SK-N-SH (cell line): Measurements from ENCODE around the gene CLK2. TPM values are rescaled to one million over a fixed set of nuclear protein-coding genes. Genes with fewer than 3 reads are reported as not detected.

Experiments used
- CTCF ChIA-PET: fragments of 300-600, 350-600 bp; formaldehyde crosslinking; extraction: SDS; loops from one replicate; lab custom pipeline; 2021; lab: Yijun Ruan, JAX
- POLR2A ChIA-PET: fragments of 350-600 bp; sonication (Branson Sonifier 250); formaldehyde crosslinking; extraction: SDS; loops from one replicate; lab custom pipeline; 2020; ENCODE audit warnings: antibody characterized with exemption, inconsistent platforms; lab: Yijun Ruan, JAX
- DNase-seq: peaks from one replicate; pipeline ENCODE4 v3.0.0; 2012
- H2AFZ ChIP-seq: fragments of 200-600 bp; sonication (generic); 2 replicates; pipeline ENCODE4 v1.8.1; 2016; ENCODE audit warnings: antibody characterized with exemption, mild to moderate bottlenecking, low read depth
- H3F3A ChIP-seq: fragments of 200-600 bp; sonication (generic); replicated peaks from 2 replicates; pipeline ENCODE3; 2016; ENCODE audit warnings: antibody characterized with exemption, mild to moderate bottlenecking; ENCODE audit not compliant: insufficient read depth
- H3K27ac ChIP-seq, 2 experiments: fragments of 200-500 bp in 1 of 2; fragments of 200-600 bp in 1 of 2; sonication (Bioruptor generic) in 1 of 2; sonication (generic), shearing (Covaris generic) in 1 of 2; 2 replicates each; pipeline versions ENCODE4 v1.5.1 to v1.6.1; 2014 to 2016; ENCODE audit warnings: low read depth in 2 of 2, inconsistent platforms in 1 of 2, low read length in 1 of 2, mild to moderate bottlenecking in 1 of 2, mixed read lengths in 1 of 2
- H3K27me3 ChIP-seq: fragments of 200-600 bp; sonication (generic), shearing (Covaris generic); 2 replicates; pipeline ENCODE4 v1.6.1; 2016; ENCODE audit warnings: mixed run types; ENCODE audit not compliant: insufficient read depth
- H3K36me3 ChIP-seq, 2 experiments: fragments of 200-500 bp in 1 of 2; fragments of 200-600 bp in 1 of 2; sonication (Bioruptor generic) in 1 of 2; sonication (generic) in 1 of 2; replicated peaks in 1 of 2; 2 replicates each; pipeline versions ENCODE3 to v1.5.1; 2014 to 2016; ENCODE audit warnings: low read length in 1 of 2, mild to moderate bottlenecking in 1 of 2; ENCODE audit not compliant: insufficient read depth in 2 of 2, control insufficient read depth in 1 of 2
- H3K4me1 ChIP-seq, 2 experiments: fragments of 200-500 bp in 1 of 2; fragments of 200-600 bp in 1 of 2; sonication (Bioruptor generic) in 1 of 2; sonication (generic), shearing (Covaris generic) in 1 of 2; 2 replicates each; pipeline versions ENCODE4 v1.5.1 to v1.6.1; 2014 to 2016; ENCODE audit warnings: low read depth in 1 of 2, low read length in 1 of 2, mixed run types in 1 of 2; ENCODE audit not compliant: insufficient read depth in 2 of 2, control insufficient read depth in 1 of 2
- H3K4me2 ChIP-seq: fragments of 200-600 bp; sonication (generic), shearing (Covaris generic); 2 replicates; pipeline ENCODE4 v1.6.1; 2017; ENCODE audit warnings: mixed run types
- H3K4me3 ChIP-seq, 2 experiments: fragments of 200-500 bp in 1 of 2; fragments of 200-600 bp in 1 of 2; sonication (Bioruptor generic) in 1 of 2; sonication (generic), shearing (Covaris generic) in 1 of 2; 2 replicates each; pipeline versions ENCODE4 v1.5.1 to v1.8.1; 2014 to 2016; ENCODE audit warnings: low read depth in 2 of 2, inconsistent platforms in 1 of 2, low read length in 1 of 2, mild to moderate bottlenecking in 1 of 2, mixed read lengths in 1 of 2, moderate library complexity in 1 of 2
- H3K79me2 ChIP-seq: fragments of 200-600 bp; sonication (generic); 2 replicates; pipeline ENCODE4 v1.8.1; 2017; ENCODE audit warnings: mild to moderate bottlenecking; ENCODE audit not compliant: insufficient read depth
- H3K9ac ChIP-seq: fragments of 200-600 bp; sonication (generic); 2 replicates; pipeline ENCODE4 v1.6.1; 2017; ENCODE audit warnings: mixed run types
- H3K9me2 ChIP-seq: fragments of 200-600 bp; sonication (generic); 2 replicates; pipeline ENCODE4 v1.6.1; 2017; ENCODE audit warnings: mixed run types
- H3K9me3 ChIP-seq: fragments of 200-600 bp; sonication (generic); 2 replicates; pipeline ENCODE4 v1.6.1; 2017; ENCODE audit warnings: mixed run types, mild to moderate bottlenecking, moderate library complexity
- H4K20me1 ChIP-seq: fragments of 200-600 bp; sonication (generic); 2 replicates; pipeline ENCODE4 v1.6.1; 2017; ENCODE audit warnings: mild to moderate bottlenecking, mixed run types; ENCODE audit not compliant: insufficient read depth
- CHD2 ChIP-seq: fragments of 150-350 bp; IDR thresholded peaks from 2 replicates; pipeline ENCODE4 v1.6.1; 2018; ENCODE audit warnings: low read length; ENCODE audit not compliant: partially characterized antibody
- ELF1 ChIP-seq: IDR thresholded peaks from 2 replicates; pipeline ENCODE4 v1.4.0; 2012
- EP300 ChIP-seq, 2 experiments: IDR thresholded peaks; 2 replicates each; pipeline versions ENCODE4 v1.4.0 to v1.6.1; 2012; ENCODE audit warnings: borderline replicate concordance in 1 of 2, low read depth in 1 of 2, low read length in 1 of 2
- FOSL2 ChIP-seq: IDR thresholded peaks from 2 replicates; pipeline ENCODE4 v1.4.0; 2012; ENCODE audit warnings: low read depth, mild to moderate bottlenecking, moderate library complexity, borderline replicate concordance
- FOXJ3 ChIP-seq: sonication (generic); formaldehyde crosslinking; IDR thresholded peaks from 2 replicates; pipeline ENCODE4 v1.5.1; 2020; ENCODE audit warnings: mild to moderate bottlenecking, missing genetic modification reagents
- GATA2 ChIP-seq: sonication (generic); formaldehyde crosslinking; IDR thresholded peaks from 2 replicates; pipeline ENCODE4 v1.5.0; 2020; ENCODE audit warnings: mild to moderate bottlenecking, missing genetic modification reagents
- JUND ChIP-seq: IDR thresholded peaks from 2 replicates; pipeline ENCODE4 v1.4.0; 2012
- MEF2A ChIP-seq: IDR thresholded peaks from 2 replicates; pipeline ENCODE4 v1.4.0; 2012; ENCODE audit warnings: low read depth, borderline replicate concordance
- MXI1 ChIP-seq: IDR thresholded peaks from 2 replicates; pipeline ENCODE4 v1.6.1; 2012; ENCODE audit warnings: mild to moderate bottlenecking, low read depth, low read length, improper control_type of control experiment
- NRF1 ChIP-seq: IDR thresholded peaks from 2 replicates; pipeline ENCODE4 v1.6.1; 2012; ENCODE audit warnings: low read depth, mild to moderate bottlenecking, low read length
- POLR2AphosphoS5 ChIP-seq: IDR thresholded peaks from 2 replicates; pipeline ENCODE4 v1.6.1; 2012; ENCODE audit warnings: low read depth, low read length
- RAD21 ChIP-seq: IDR thresholded peaks from 2 replicates; pipeline ENCODE4 v1.6.1; 2012; ENCODE audit warnings: mild to moderate bottlenecking, low read length
- RFX5 ChIP-seq: IDR thresholded peaks from 2 replicates; pipeline ENCODE4 v1.6.1; 2012; ENCODE audit warnings: mild to moderate bottlenecking, improper control_type of control experiment, low read length
- RXRA ChIP-seq: IDR thresholded peaks from 2 replicates; pipeline ENCODE4 v1.4.0; 2012; ENCODE audit warnings: low read depth, mild to moderate bottlenecking, borderline replicate concordance
- SIN3A ChIP-seq: IDR thresholded peaks from 2 replicates; pipeline ENCODE4 v1.6.1; 2012; ENCODE audit warnings: low read depth, mild to moderate bottlenecking, low read length, moderate library complexity, borderline replicate concordance
- SMC3 ChIP-seq: IDR thresholded peaks from 2 replicates; pipeline ENCODE4 v1.6.1; 2012; ENCODE audit warnings: low read depth, low read length, improper control_type of control experiment
- YY1 ChIP-seq: IDR thresholded peaks from 2 replicates; pipeline ENCODE4 v1.4.0; 2012; ENCODE audit warnings: low read depth, mild to moderate bottlenecking
- WGBS: methylation state at CpG from one replicate; pipeline ENCODE4 v1.1.6; 2017; ENCODE audit warnings: low lambda C conversion rate; 5-methylcytosine and 5-hydroxymethylcytosine counted together
- polyA plus RNA-seq, 3 experiments: library from polyadenylated mRNA; depleted of rRNA; stranded (reverse); fragments of >200 nt; gene quantifications; 2 replicates each; pipeline ENCODE4 v1.2.3, GENCODE V29; 2012
- TF ChIP-seq, protein P1 (sequence below): fragments of 150-350 bp; IDR thresholded peaks from 2 replicates; pipeline ENCODE4 v1.6.1; 2016; ENCODE audit warnings: mild to moderate bottlenecking, low read depth, low read length
- TF ChIP-seq, protein P2 (sequence below): IDR thresholded peaks from 2 replicates; pipeline ENCODE4 v1.4.0; 2012; ENCODE audit warnings: low read depth, borderline replicate concordance
- TF ChIP-seq, protein P3 (sequence below): fragments of 150-350 bp; IDR thresholded peaks from 2 replicates; pipeline ENCODE4 v1.6.1; 2017; ENCODE audit warnings: antibody characterized with exemption, low read length, low read depth, borderline replicate concordance
- TF ChIP-seq, protein P4 (sequence below): IDR thresholded peaks from 2 replicates; pipeline ENCODE4 v1.4.0; 2012; ENCODE audit warnings: low read depth
- TF ChIP-seq, protein P5 (sequence below): IDR thresholded peaks from 2 replicates; pipeline ENCODE4 v1.6.1; 2012; ENCODE audit warnings: mild to moderate bottlenecking, low read depth, low read length, moderate library complexity
- TF ChIP-seq, protein P6 (sequence below): IDR thresholded peaks from 2 replicates; pipeline ENCODE4; 2012

Gene CLK2
- polyA plus RNA-seq, 1 of the 3 experiments (the other 2 are of a cell fraction), result 76.7 TPM

DNA sequence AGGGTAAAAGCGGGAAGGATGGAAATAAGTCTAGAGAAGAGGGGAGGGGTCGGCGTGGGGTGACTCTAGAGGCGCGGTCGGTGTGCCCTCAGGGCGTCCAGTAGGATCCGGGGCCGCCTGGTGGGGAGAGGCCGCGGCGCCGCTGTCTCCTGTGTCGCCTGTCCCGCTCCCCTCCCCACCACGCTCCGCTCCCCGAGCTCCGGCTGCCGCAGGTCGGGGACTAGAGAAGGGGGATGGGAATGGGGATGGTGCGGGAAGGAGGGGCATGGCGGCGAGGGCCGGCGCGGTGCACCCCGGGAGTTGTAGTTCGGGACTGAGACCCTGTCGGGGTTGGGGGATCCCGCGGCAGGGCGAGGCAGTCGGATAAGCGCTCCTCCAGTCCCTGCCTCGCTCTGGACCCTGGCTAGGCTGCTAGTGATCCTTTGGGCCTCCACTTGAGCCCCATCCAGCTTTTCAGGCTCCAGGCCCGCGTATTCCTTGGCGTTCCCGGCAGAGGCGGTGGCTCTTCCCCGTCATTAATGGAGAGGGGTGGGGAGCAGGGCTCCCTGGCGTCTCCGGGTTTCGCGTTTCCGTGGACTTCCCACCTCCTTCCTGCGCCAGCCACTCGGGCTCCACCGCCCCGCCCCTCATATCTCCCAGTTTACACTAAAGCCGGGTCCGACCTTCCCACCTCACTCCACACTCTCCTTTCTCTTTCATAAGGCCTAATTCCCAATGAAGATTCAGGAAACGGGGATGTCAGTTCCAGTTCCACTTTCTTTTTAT is 17.9 kb downstream of the CLK2 start, which contains the start of gene ENTREP3:
TSS of gene ENTREP3 (minus strand) at position 241 of the 765 bp plus-strand sequence. CDS start 606 bp downstream, outside the sequence.
- no peaks in the 10 kb centered on the region for H3K9me2 ChIP-seq
- H3K4me3 ChIP-seq, result peak within 1 kb of the TSS; percentile 79 to 82
- no peaks in the 10 kb centered on the region for H3K9me3 ChIP-seq
- peak; percentile 97 for DNase-seq
- peaks cover 43% of the 10 kb centered on the region for H3F3A ChIP-seq
- H3K9ac ChIP-seq, result peak within 1 kb of the TSS; percentile 77
- no peaks in the 10 kb centered on the region for H4K20me1 ChIP-seq
- H3K36me3 ChIP-seq, result peaks cover 15 to 28% of the 10 kb centered on the region in 2 experiments
- no peaks in the 10 kb centered on the region for H3K27me3 ChIP-seq
- H3K27ac ChIP-seq, result peak within 1 kb of the TSS; percentile 76 to 93
- ChIA-PET POLR2A (interaction anchor here (0.6 to 2.4 kb wide), 5 partner anchors 10 to 48 kb away, joined by 3 to 7 read pairs (median 4); partner anchors contain the start of genes CLK2 and THBS3), CTCF (interaction anchor here (0.5 to 13.3 kb wide), 10 partner anchors 11 to 361 kb away, joined by 3 to 184 read pairs (median 4); partner anchors contain the start of genes CLK2, KRTCAP2, RUSC1 and TRIM46)
- peak within 1 kb of the TSS; percentile 100 for H3K4me2 ChIP-seq
- peaks cover 0 to 21% of the 10 kb centered on the region in 2 experiments; a peak in 1 of 4 replicates for H3K4me1 ChIP-seq
- peaks cover 29% of the 10 kb centered on the region for H3K79me2 ChIP-seq
- H2AFZ ChIP-seq, result peak within 1 kb of the TSS; percentile 77
- 5% methylated on average over 40 of the region's 54 CpGs for WGBS
- TF ChIP-seq YY1, result peak; percentile 87
- TF ChIP-seq, protein P1, sequence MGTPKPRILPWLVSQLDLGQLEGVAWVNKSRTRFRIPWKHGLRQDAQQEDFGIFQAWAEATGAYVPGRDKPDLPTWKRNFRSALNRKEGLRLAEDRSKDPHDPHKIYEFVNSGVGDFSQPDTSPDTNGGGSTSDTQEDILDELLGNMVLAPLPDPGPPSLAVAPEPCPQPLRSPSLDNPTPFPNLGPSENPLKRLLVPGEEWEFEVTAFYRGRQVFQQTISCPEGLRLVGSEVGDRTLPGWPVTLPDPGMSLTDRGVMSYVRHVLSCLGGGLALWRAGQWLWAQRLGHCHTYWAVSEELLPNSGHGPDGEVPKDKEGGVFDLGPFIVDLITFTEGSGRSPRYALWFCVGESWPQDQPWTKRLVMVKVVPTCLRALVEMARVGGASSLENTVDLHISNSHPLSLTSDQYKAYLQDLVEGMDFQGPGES, result no peak
- TF ChIP-seq, protein P2, sequence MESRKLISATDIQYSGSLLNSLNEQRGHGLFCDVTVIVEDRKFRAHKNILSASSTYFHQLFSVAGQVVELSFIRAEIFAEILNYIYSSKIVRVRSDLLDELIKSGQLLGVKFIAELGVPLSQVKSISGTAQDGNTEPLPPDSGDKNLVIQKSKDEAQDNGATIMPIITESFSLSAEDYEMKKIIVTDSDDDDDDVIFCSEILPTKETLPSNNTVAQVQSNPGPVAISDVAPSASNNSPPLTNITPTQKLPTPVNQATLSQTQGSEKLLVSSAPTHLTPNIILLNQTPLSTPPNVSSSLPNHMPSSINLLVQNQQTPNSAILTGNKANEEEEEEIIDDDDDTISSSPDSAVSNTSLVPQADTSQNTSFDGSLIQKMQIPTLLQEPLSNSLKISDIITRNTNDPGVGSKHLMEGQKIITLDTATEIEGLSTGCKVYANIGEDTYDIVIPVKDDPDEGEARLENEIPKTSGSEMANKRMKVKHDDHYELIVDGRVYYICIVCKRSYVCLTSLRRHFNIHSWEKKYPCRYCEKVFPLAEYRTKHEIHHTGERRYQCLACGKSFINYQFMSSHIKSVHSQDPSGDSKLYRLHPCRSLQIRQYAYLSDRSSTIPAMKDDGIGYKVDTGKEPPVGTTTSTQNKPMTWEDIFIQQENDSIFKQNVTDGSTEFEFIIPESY, result no peak
- no peak for TF ChIP-seq ELF1
- no peak; the same call in 1 of the 2 replicates for TF ChIP-seq MXI1
- TF ChIP-seq GATA2 (CRISPR knock-in tag), result no peak
- no peak for TF ChIP-seq FOSL2
- peak; percentile 81 for TF ChIP-seq SIN3A
- peak; percentile 93 for TF ChIP-seq CHD2
- TF ChIP-seq RXRA, result no peak
- TF ChIP-seq, protein P3, sequence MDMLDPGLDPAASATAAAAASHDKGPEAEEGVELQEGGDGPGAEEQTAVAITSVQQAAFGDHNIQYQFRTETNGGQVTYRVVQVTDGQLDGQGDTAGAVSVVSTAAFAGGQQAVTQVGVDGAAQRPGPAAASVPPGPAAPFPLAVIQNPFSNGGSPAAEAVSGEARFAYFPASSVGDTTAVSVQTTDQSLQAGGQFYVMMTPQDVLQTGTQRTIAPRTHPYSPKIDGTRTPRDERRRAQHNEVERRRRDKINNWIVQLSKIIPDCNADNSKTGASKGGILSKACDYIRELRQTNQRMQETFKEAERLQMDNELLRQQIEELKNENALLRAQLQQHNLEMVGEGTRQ, result no peak
- TF ChIP-seq, protein P4, sequence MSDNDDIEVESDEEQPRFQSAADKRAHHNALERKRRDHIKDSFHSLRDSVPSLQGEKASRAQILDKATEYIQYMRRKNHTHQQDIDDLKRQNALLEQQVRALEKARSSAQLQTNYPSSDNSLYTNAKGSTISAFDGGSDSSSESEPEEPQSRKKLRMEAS, result 0 out of 2 replicates have a peak, but pooled peaks have one; percentile 26
- TF ChIP-seq, protein P5, sequence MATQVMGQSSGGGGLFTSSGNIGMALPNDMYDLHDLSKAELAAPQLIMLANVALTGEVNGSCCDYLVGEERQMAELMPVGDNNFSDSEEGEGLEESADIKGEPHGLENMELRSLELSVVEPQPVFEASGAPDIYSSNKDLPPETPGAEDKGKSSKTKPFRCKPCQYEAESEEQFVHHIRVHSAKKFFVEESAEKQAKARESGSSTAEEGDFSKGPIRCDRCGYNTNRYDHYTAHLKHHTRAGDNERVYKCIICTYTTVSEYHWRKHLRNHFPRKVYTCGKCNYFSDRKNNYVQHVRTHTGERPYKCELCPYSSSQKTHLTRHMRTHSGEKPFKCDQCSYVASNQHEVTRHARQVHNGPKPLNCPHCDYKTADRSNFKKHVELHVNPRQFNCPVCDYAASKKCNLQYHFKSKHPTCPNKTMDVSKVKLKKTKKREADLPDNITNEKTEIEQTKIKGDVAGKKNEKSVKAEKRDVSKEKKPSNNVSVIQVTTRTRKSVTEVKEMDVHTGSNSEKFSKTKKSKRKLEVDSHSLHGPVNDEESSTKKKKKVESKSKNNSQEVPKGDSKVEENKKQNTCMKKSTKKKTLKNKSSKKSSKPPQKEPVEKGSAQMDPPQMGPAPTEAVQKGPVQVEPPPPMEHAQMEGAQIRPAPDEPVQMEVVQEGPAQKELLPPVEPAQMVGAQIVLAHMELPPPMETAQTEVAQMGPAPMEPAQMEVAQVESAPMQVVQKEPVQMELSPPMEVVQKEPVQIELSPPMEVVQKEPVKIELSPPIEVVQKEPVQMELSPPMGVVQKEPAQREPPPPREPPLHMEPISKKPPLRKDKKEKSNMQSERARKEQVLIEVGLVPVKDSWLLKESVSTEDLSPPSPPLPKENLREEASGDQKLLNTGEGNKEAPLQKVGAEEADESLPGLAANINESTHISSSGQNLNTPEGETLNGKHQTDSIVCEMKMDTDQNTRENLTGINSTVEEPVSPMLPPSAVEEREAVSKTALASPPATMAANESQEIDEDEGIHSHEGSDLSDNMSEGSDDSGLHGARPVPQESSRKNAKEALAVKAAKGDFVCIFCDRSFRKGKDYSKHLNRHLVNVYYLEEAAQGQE, result peak; percentile 32; the same call in 1 of the 2 replicates
- peak; percentile 34 for TF ChIP-seq NRF1
- no peak for TF ChIP-seq FOXJ3 (CRISPR knock-in tag)
- TF ChIP-seq RFX5, result 0 out of 2 replicates have a peak, but pooled peaks have one; percentile 5
- TF ChIP-seq MEF2A, result no peak
- TF ChIP-seq EP300 (IDR thresholded peaks at IDR 0.05; ENCODE audit: borderline replicate concordance in 1 of 2, low read depth in 1 of 2, low read length in 1 of 2), result no peak
- TF ChIP-seq JUND, result no peak
- peak; percentile 92 for TF ChIP-seq POLR2AphosphoS5
- TF ChIP-seq SMC3, result no peak; the same call in 1 of the 2 replicates
- TF ChIP-seq, protein P6, sequence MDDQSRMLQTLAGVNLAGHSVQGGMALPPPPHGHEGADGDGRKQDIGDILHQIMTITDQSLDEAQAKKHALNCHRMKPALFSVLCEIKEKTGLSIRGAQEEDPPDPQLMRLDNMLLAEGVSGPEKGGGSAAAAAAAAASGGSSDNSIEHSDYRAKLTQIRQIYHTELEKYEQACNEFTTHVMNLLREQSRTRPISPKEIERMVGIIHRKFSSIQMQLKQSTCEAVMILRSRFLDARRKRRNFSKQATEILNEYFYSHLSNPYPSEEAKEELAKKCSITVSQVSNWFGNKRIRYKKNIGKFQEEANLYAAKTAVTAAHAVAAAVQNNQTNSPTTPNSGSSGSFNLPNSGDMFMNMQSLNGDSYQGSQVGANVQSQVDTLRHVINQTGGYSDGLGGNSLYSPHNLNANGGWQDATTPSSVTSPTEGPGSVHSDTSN, result 0 out of 2 replicates have a peak, but pooled peaks have one; percentile 11
- TF ChIP-seq RAD21, result no peak
